H9 (cell line): ENCODE results near the gene DNMBP. TPM values are rescaled to one million over a fixed set of nuclear protein-coding genes. Genes with fewer than 3 reads are reported as not detected.

Source experiments
- DNase-seq: peaks from one replicate; pipeline ENCODE4 v3.0.0-alpha.2; 2017
- H2AFZ ChIP-seq: one replicate; pipeline ENCODE4 v1.6.1; 2013; ENCODE audit warnings: mild to moderate bottlenecking, low read length, control low read depth, moderate library complexity
- H2AK5ac ChIP-seq: 2 replicates; pipeline ENCODE4 v1.6.1; 2013; ENCODE audit warnings: low read length, control low read depth, mixed read lengths; ENCODE audit not compliant: insufficient read length
- H2BK120ac ChIP-seq: one replicate; pipeline ENCODE4 v1.6.1; 2013; ENCODE audit warnings: low read depth, mild to moderate bottlenecking, low read length, control low read depth, inconsistent platforms; ENCODE audit not compliant: poor library complexity, severe bottlenecking
- H2BK12ac ChIP-seq: 2 replicates; pipeline ENCODE4 v1.6.1; 2013; ENCODE audit warnings: low read length, control low read depth, mixed read lengths, low read depth; ENCODE audit not compliant: insufficient read length
- H2BK15ac ChIP-seq: 2 replicates; pipeline ENCODE4 v1.6.1; 2013; ENCODE audit warnings: low read depth, low read length, control low read depth
- H2BK20ac ChIP-seq: one replicate; pipeline ENCODE4 v1.6.1; 2013; ENCODE audit warnings: low read depth, mild to moderate bottlenecking, low read length, control low read depth, inconsistent platforms; ENCODE audit not compliant: poor library complexity, severe bottlenecking
- H2BK5ac ChIP-seq: 2 replicates; pipeline ENCODE4 v1.6.1; 2013; ENCODE audit warnings: low read length, control low read depth, mixed read lengths; ENCODE audit not compliant: insufficient read length
- H3K14ac ChIP-seq: 2 replicates; pipeline ENCODE4 v1.6.1; 2013; ENCODE audit warnings: low read length, control low read depth; ENCODE audit not compliant: insufficient read depth
- H3K18ac ChIP-seq: 2 replicates; pipeline ENCODE4 v1.6.1; 2013; ENCODE audit warnings: low read depth, mild to moderate bottlenecking, mixed read lengths, low read length, control low read depth; ENCODE audit not compliant: insufficient read length
- H3K23ac ChIP-seq: 2 replicates; pipeline ENCODE4 v1.6.1; 2013; ENCODE audit warnings: low read length, control low read depth, mixed read lengths, low read depth; ENCODE audit not compliant: insufficient read length
- H3K23me2 ChIP-seq: 2 replicates; pipeline ENCODE4 v1.6.1; 2013; ENCODE audit warnings: low read depth, mild to moderate bottlenecking, mixed read lengths, low read length, control low read depth; ENCODE audit not compliant: insufficient read length, poor library complexity, severe bottlenecking
- H3K27ac ChIP-seq: 2 replicates; pipeline ENCODE4 v1.5.1; 2013; ENCODE audit warnings: low read length, control low read depth, mixed read lengths, low read depth; ENCODE audit not compliant: insufficient read length
- H3K27me3 ChIP-seq: 2 replicates; pipeline ENCODE4 v1.6.1; 2013; ENCODE audit warnings: low read length, control low read depth, inconsistent platforms; ENCODE audit not compliant: insufficient read depth
- H3K4ac ChIP-seq: 2 replicates; pipeline ENCODE4 v1.6.1; 2013; ENCODE audit warnings: low read depth, mild to moderate bottlenecking, control low read depth, inconsistent platforms, low read length, moderate library complexity
- H3K4me1 ChIP-seq: 2 replicates; pipeline ENCODE4 v1.6.1; 2013; ENCODE audit warnings: low read length, control low read depth, inconsistent platforms; ENCODE audit not compliant: insufficient read depth
- H3K4me2 ChIP-seq: 2 replicates; pipeline ENCODE4 v1.6.1; 2013; ENCODE audit warnings: low read length, control low read depth, mixed read lengths; ENCODE audit not compliant: insufficient read length, insufficient read depth
- H3K56ac ChIP-seq: 2 replicates; pipeline ENCODE4 v1.6.1; 2013; ENCODE audit warnings: low read depth, mild to moderate bottlenecking, mixed read lengths, low read length, control low read depth; ENCODE audit not compliant: insufficient read length
- H3K79me1 ChIP-seq: 2 replicates; pipeline ENCODE4 v1.6.1; 2013; ENCODE audit warnings: low read depth, mild to moderate bottlenecking, moderate library complexity, low read length, control low read depth, inconsistent platforms; ENCODE audit not compliant: insufficient read depth, poor library complexity, severe bottlenecking
- H3K79me2 ChIP-seq: 2 replicates; pipeline ENCODE4 v1.6.1; 2013; ENCODE audit warnings: low read length, control low read depth, inconsistent platforms; ENCODE audit not compliant: insufficient read depth
- H3K9ac ChIP-seq: 2 replicates; pipeline ENCODE4 v1.6.1; 2013; ENCODE audit warnings: low read length, control low read depth, mixed read lengths; ENCODE audit not compliant: insufficient read length; ENCODE audit errors: extremely low read depth
- H3K9me3 ChIP-seq: one replicate; pipeline ENCODE4 v1.6.1; 2013; ENCODE audit warnings: low read depth, low read length, inconsistent platforms; ENCODE audit not compliant: control insufficient read depth
- H3T11ph ChIP-seq: one replicate; pipeline ENCODE4 v1.6.1; 2013; ENCODE audit warnings: mild to moderate bottlenecking, low read length, control low read depth, inconsistent platforms
- H4K20me1 ChIP-seq: one replicate; pipeline ENCODE4 v1.6.1; 2013; ENCODE audit not compliant: control insufficient read depth, insufficient read length, insufficient read depth
- H4K5ac ChIP-seq: 2 replicates; pipeline ENCODE4 v1.6.1; 2013; ENCODE audit warnings: low read depth, mild to moderate bottlenecking, mixed read lengths, low read length, control low read depth; ENCODE audit not compliant: insufficient read length
- H4K8ac ChIP-seq: replicated peaks from 2 replicates; pipeline ENCODE4 v1.6.1; 2013; ENCODE audit warnings: low read length, control low read depth, mixed read lengths, low read depth; ENCODE audit not compliant: insufficient read length
- H4K91ac ChIP-seq: 2 replicates; pipeline ENCODE4 v1.6.1; 2013; ENCODE audit warnings: low read depth, mild to moderate bottlenecking, moderate library complexity, mixed read lengths, low read length, control low read depth; ENCODE audit not compliant: insufficient read length
- H3K27ac Mint-ChIP-seq, 3 experiments: 2 replicates in 2 of 3; 3 replicates in 1 of 3; pipeline ENCODE4 v1.8.0; 2020 to 2021; ENCODE audit warnings: mixed read lengths in 3 of 3, mild to moderate bottlenecking in 1 of 3, moderate library complexity in 1 of 3
- H3K27me3 Mint-ChIP-seq: 2 replicates; pipeline ENCODE4 v1.8.0; 2021; ENCODE audit warnings: low read depth, mild to moderate bottlenecking, moderate library complexity, mixed read lengths
- H3K36me3 Mint-ChIP-seq, 3 experiments: 2 replicates in 2 of 3; 3 replicates in 1 of 3; pipeline ENCODE4 v1.8.0; 2020 to 2021; ENCODE audit warnings: low read depth in 3 of 3, mixed read lengths in 3 of 3; ENCODE audit not compliant: insufficient read depth in 1 of 3
- H3K4me1 Mint-ChIP-seq, 2 experiments: 2 replicates each; pipeline ENCODE4 v1.8.0; 2020; ENCODE audit warnings: mixed read lengths in 2 of 2
- H3K4me3 Mint-ChIP-seq, 2 experiments: 2 replicates in 1 of 2; 3 replicates in 1 of 2; pipeline ENCODE4 v1.8.0; 2020 to 2021; ENCODE audit warnings: mild to moderate bottlenecking in 2 of 2, mixed read lengths in 2 of 2, moderate library complexity in 1 of 2
- H3K9me3 Mint-ChIP-seq, 2 experiments: 2 replicates in 1 of 2; 3 replicates in 1 of 2; pipeline ENCODE4 v1.8.0; 2020; ENCODE audit warnings: mild to moderate bottlenecking in 2 of 2, mixed read lengths in 2 of 2, moderate library complexity in 1 of 2
- WGBS: extraction: QIAGEN DNeasy Blood & Tissue Kit; methylation state at CpG from one replicate; pipeline ENCODE4 v1.1.7; 2013; ENCODE audit warnings: missing lambda C conversion rate, low lambda C conversion rate, mixed read lengths; ENCODE audit not compliant: insufficient read length; ENCODE audit errors: extremely low coverage; 5-methylcytosine and 5-hydroxymethylcytosine counted together
- total RNA-seq: library from RNA; stranded (reverse); gene quantifications from 2 replicates; pipeline ENCODE4 v1.2.1, GENCODE V29; 2021
- TF ChIP-seq, protein P1 (sequence below): fragments of 200-600 bp; sonication (generic); conservative IDR thresholded peaks from 3 replicates; pipeline ENCODE4 v1.8.0; 2021; ENCODE audit warnings: antibody characterized with exemption, mild to moderate bottlenecking

The DNMBP gene
- total RNA-seq, 1 experiment from 2014 or later = 25.6 TPM

DNA sequence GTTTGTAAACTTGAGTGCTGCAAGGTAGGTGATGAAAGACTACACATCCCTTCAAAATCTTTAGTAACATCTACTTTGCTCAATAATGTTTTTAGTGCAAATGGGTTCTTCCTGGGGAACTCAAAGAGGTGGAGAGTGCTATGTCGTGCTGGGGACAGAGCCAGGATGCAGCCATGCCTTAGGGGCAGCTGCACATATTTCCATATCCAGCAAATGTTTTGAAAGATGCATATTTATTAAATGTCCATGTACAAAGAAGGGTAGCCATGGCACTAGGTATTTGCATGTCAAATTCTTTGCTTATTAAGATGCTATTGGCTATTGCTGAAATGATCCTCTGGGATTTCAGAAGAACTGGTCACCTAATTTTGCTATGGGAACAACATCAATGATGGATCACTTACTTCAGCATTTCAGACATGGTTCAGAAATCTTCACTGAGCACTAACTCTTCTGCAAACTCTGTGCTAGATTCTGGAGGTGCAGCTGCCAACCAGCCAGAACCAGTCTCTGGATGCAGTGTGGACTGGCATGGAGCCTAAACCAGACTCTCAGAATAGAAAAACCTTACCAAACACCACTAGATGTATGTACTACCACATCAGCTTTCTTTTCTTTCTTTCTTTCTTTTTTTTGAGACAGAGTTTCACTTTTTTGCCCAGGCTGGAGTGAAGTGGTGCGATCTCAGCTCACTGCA is 31.7 kb upstream of the DNMBP start:
- Histone ChIP-seq H4K5ac (no peak overlapping the region), H2AK5ac (no peak overlapping the region), H3K23ac (no peak overlapping the region), H4K20me1 (no peaks in the 10 kb centered on the region), H3K4ac (no peak overlapping the region), H3K14ac (no peak overlapping the region), H3K27me3 (no peaks in the 10 kb centered on the region), H2BK15ac (no peak overlapping the region), H2AFZ (no peak overlapping the region), H2BK12ac (no peak overlapping the region), H4K91ac (no peak overlapping the region), H3K18ac (no peak overlapping the region), H3K4me2 (no peak overlapping the region), H3K79me1 (no peaks in the 10 kb centered on the region), H2BK120ac (no peak overlapping the region), H3T11ph (no peak overlapping the region), H3K27ac (no peak overlapping the region), H2BK20ac (no peak overlapping the region), H3K79me2 (no peaks in the 10 kb centered on the region), H3K56ac (no peak overlapping the region), H3K9me3 (no peaks in the 10 kb centered on the region), H3K9ac (no peak overlapping the region), H2BK5ac (no peak overlapping the region), H4K8ac (no peak overlapping the region), H3K23me2 (no peaks in the 10 kb centered on the region), H3K4me1 (no peaks in the 10 kb centered on the region; the same call in 1 of the 2 replicates)
- Mint-ChIP-seq H3K4me3 (no peak overlapping the region; a peak in 1 of 5 replicates), H3K27me3 (no peaks in the 10 kb centered on the region; the same call in 1 of the 2 replicates), H3K36me3 (no peaks in the 10 kb centered on the region; a peak in 1 of 7 replicates), H3K4me1 (peaks cover 29 to 33% of the 10 kb centered on the region in 2 experiments), H3K9me3 (no peaks in the 10 kb centered on the region; a peak in 1 of 5 replicates), H3K27ac (peak overlapping the region in 1 of 3 experiments; percentile 20; a peak in 1 of 7 replicates)
- TF ChIP-seq, protein P1, sequence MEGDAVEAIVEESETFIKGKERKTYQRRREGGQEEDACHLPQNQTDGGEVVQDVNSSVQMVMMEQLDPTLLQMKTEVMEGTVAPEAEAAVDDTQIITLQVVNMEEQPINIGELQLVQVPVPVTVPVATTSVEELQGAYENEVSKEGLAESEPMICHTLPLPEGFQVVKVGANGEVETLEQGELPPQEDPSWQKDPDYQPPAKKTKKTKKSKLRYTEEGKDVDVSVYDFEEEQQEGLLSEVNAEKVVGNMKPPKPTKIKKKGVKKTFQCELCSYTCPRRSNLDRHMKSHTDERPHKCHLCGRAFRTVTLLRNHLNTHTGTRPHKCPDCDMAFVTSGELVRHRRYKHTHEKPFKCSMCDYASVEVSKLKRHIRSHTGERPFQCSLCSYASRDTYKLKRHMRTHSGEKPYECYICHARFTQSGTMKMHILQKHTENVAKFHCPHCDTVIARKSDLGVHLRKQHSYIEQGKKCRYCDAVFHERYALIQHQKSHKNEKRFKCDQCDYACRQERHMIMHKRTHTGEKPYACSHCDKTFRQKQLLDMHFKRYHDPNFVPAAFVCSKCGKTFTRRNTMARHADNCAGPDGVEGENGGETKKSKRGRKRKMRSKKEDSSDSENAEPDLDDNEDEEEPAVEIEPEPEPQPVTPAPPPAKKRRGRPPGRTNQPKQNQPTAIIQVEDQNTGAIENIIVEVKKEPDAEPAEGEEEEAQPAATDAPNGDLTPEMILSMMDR = no peak
- no CpG with 5 or more reads among the region's 2 CpGs for WGBS
- DNase-seq = no peak
